Measurements from ENCODE around the gene UBAC2.

UBAC2 gene

DNA sequence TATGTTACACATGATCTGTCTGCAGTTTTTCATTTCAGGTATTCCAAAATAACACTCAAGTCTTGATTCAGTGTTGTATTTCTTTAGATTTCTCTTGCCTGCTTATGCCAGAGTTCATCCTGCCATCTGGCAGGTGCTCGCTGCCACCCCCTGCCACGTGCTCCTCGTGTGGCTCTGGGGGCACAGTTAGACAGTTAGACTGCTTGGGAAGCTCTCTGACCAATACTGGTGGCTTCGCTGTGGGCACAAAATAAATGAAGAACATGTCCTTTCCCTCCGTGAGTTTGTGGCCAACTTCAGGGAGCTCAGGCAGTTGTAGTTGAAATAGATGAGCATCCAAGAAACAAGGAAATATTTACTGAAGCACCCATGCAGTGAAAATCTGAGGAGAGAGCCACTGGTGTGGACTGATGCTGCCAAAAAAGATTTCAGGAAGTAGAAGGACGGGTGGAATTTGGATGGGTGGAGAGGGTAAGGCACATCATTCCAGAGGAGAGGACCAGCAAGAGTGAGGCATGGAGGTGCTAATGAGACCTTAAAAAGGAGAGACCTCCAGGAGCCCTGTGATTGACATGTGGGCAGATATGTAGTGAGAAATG, 144.1 kb downstream of the UBAC2 start:
- no peak for DNase-seq (ENCODE audit: low read depth in 2 of 2)
- no peak overlapping the region for H3K4me3 ChIP-seq (replicated peaks in 1 of 2; ENCODE audit: low read depth in 2 of 2, low read length in 2 of 2)
- TF ChIP-seq, protein P1, sequence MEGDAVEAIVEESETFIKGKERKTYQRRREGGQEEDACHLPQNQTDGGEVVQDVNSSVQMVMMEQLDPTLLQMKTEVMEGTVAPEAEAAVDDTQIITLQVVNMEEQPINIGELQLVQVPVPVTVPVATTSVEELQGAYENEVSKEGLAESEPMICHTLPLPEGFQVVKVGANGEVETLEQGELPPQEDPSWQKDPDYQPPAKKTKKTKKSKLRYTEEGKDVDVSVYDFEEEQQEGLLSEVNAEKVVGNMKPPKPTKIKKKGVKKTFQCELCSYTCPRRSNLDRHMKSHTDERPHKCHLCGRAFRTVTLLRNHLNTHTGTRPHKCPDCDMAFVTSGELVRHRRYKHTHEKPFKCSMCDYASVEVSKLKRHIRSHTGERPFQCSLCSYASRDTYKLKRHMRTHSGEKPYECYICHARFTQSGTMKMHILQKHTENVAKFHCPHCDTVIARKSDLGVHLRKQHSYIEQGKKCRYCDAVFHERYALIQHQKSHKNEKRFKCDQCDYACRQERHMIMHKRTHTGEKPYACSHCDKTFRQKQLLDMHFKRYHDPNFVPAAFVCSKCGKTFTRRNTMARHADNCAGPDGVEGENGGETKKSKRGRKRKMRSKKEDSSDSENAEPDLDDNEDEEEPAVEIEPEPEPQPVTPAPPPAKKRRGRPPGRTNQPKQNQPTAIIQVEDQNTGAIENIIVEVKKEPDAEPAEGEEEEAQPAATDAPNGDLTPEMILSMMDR (IDR thresholded peaks at IDR 0.05; ENCODE audit: low read depth, low read length), result no peak

DNA sequence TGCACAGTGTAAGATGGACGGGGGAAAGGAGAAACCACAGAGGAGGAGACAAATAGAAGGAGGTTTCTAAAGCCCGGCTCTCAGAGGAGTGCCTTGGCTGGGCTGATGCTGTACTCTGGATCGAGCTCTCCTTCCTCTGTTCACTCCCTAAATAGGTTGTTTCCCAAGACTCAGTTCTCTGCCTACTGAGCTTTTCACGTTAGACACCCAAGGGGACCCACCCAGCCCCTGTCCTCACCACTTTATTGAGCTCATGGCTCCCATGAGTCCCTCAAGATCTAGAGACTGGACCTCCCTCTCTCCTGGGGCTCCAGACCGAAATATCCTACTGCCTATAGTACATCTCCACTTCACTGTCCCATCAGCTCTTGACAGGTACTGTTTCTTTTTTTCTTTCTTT, 144.7 kb downstream of the UBAC2 start:
- DNase-seq (ENCODE audit: low read depth in 2 of 2), result no peak
- TF ChIP-seq, protein P1 (IDR thresholded peaks at IDR 0.05; ENCODE audit: low read depth, low read length), result no peak

DNA sequence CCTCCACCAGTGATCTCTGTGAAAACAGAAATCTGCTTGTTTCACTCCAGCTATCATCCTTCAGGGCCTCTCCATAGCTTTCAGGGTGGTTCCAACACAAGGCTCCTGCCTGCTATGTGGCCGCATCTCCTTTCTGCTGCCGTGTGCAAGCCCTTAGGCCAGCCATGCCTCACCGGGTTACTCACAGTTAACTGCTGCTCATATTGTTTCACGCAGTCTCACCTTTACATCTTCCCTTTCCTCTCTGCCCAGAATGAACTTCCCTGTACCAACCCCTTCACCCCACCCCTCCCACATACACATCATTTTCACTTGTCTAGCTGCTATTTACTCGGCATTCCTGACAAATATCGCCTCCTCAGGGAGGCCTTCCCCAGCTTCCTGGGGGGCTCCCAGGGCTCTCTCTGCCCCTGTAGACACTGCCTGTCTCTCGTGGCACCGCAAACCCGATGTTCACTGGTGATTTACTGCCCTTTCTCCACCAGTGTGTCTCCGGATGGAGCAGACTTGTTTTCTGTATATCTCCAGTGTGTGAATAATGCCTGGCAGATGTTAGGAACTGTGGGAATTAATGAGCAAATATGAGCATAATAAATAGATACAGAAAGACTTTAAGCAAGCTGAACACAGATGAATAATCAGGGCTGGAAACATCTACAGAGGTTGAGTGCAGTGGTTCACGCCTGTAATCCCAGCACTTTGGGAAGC, 145.8 kb downstream of the UBAC2 start:
- H3K4me3 ChIP-seq (replicated peaks in 1 of 2; ENCODE audit: low read depth in 2 of 2, low read length in 2 of 2), result no peak overlapping the region
- no peak for DNase-seq (ENCODE audit: low read depth in 2 of 2)
- TF ChIP-seq, protein P1 (IDR thresholded peaks at IDR 0.05; ENCODE audit: low read depth, low read length), result no peak

More for the DNA sequence above, 144.7 kb downstream of the UBAC2 start:
- H3K4me3 ChIP-seq (replicated peaks in 1 of 2; ENCODE audit: low read depth in 2 of 2, low read length in 2 of 2), result no peak overlapping the region

DNA sequence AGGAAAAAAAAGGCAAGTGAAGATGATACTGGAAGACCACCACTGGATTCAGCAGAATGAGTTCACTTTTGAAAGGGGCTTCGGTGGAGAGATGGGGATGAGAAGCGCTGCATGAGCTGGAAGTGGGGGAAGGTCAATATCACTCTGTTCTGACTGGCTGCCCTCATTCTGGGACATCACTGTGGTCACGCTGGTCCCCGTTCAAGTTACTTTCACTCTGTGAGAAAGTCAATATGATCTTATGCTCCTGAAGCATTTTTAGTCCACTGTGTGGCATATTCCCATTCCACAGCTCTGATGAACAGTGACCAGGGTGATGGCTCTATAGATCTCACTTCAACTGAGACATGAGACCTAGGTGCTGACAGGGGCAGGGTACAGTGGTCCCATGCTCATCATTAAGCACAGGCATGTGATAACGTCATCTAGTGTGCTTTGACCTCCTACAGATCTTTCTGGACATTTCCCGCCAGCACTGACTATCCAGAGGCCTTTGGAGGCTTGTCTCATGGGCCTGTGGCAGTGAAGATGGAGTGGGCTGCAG, 146.8 kb downstream of the UBAC2 start:
- TF ChIP-seq, protein P1 (IDR thresholded peaks at IDR 0.05; ENCODE audit: low read depth, low read length), result no peak
- DNase-seq (ENCODE audit: low read depth in 2 of 2), result no peak
- H3K4me3 ChIP-seq (replicated peaks in 1 of 2; ENCODE audit: low read depth in 2 of 2, low read length in 2 of 2), result no peak overlapping the region

DNA sequence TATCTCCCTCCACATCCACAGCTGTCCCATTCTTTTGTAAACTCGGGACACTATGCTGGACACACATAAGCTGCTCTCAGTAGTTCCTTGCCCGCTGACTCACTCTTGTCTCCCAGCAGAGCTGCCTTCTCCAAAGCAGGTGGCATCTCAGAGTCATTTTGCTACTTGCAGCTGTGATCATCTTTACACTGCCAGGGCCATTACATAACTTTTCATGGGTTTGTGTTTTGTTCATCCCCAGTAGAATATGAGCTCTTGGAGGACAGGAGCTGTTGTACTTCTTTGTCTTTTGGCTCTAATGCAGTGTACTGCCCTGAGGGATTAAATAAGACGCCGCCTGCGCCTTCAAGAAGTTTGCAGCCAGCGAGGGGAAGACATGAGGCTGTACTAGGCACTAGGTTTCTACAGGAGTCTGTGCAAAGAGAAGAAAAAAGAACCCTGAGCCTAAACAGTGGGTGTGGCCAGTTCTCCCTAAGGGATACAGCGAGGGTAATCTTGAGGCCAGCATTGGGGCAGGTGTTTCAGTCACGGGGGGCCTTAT, 147.3 kb downstream of the UBAC2 start:
- DNase-seq (ENCODE audit: low read depth in 2 of 2), result no peak
- no peak overlapping the region for H3K4me3 ChIP-seq (replicated peaks in 1 of 2; ENCODE audit: low read depth in 2 of 2, low read length in 2 of 2)
- TF ChIP-seq, protein P1 (IDR thresholded peaks at IDR 0.05; ENCODE audit: low read depth, low read length), result no peak

DNA sequence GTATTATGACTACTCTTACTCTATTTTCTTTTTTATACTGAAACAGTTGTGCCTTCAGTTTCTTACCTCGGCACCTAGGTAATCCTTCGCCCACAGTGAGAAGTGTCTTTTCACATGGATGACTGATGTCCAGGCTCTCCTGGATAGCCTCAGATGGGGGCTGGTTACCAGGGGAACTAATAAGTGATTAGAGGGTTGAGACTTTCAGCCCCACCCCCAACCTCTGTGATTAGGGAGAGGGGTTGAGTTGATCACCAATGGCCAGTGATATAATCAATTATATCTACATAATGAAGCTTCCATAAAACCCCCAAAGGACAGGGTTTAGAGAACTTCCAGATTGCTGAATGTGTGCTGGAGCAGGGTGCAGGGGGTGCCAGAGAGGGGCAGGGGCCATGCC, 149.5 kb downstream of the UBAC2 start:
- TF ChIP-seq, protein P1 (IDR thresholded peaks at IDR 0.05; ENCODE audit: low read depth, low read length), result no peak
- DNase-seq (ENCODE audit: low read depth in 2 of 2), result no peak
- no peak overlapping the region for H3K4me3 ChIP-seq (replicated peaks in 1 of 2; ENCODE audit: low read depth in 2 of 2, low read length in 2 of 2)

Measured in cardiac fibroblast (primary cell).